ENCODE measurements around the gene ZBED5.
"Not testable (repeated sequence)": the region's sequence is repeated elsewhere in the genome, so short reads cannot be mapped to it uniquely, and the experiment has no call there.

ZBED5 gene

DNA sequence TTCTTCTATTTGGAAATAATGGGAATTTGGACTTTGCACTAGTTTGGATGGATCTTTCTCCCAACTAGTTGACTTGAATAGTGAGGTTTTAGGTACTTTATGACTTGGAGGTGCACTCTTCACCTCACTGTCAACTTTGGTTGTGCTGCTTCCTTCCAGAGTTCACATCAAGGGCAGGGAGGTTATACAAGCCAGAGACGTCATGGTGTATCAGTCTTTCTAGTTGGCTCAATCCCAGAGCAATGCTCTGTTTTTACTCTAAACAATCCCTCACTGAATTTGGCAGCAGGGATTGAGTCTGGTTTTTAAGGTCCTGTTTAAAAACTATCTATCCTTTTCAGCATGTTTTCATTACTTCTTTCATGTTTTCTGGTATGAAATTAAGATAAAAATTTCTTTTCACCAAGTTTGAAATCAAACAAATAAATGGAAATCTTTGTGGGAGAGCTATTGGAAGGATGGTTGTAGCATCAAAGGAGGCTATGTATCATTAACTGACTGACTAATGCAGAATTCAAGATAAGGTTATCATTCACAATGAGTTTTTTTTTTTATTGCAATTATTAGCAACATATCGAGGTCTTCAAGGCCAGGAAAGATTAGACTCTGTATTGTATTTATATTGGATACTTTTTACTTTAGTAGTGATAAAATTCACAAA, 28.0 kb upstream of the ZBED5 start:
- Histone ChIP-seq H3K27me3 (no peaks in the 10 kb centered on the region), H3K4me3 (ENCODE audit: low read depth, low read length) (no peak overlapping the region), H3K9me3 (no peaks in the 10 kb centered on the region), H3K36me3 (no peaks in the 10 kb centered on the region), H3K4me1 (peaks cover 7% of the 10 kb centered on the region)
- DNase-seq, result peak; percentile 42
- TF ChIP-seq, protein P1, sequence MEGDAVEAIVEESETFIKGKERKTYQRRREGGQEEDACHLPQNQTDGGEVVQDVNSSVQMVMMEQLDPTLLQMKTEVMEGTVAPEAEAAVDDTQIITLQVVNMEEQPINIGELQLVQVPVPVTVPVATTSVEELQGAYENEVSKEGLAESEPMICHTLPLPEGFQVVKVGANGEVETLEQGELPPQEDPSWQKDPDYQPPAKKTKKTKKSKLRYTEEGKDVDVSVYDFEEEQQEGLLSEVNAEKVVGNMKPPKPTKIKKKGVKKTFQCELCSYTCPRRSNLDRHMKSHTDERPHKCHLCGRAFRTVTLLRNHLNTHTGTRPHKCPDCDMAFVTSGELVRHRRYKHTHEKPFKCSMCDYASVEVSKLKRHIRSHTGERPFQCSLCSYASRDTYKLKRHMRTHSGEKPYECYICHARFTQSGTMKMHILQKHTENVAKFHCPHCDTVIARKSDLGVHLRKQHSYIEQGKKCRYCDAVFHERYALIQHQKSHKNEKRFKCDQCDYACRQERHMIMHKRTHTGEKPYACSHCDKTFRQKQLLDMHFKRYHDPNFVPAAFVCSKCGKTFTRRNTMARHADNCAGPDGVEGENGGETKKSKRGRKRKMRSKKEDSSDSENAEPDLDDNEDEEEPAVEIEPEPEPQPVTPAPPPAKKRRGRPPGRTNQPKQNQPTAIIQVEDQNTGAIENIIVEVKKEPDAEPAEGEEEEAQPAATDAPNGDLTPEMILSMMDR (IDR thresholded peaks at IDR 0.05; ENCODE audit: low read depth, low read length), result no peak

DNA sequence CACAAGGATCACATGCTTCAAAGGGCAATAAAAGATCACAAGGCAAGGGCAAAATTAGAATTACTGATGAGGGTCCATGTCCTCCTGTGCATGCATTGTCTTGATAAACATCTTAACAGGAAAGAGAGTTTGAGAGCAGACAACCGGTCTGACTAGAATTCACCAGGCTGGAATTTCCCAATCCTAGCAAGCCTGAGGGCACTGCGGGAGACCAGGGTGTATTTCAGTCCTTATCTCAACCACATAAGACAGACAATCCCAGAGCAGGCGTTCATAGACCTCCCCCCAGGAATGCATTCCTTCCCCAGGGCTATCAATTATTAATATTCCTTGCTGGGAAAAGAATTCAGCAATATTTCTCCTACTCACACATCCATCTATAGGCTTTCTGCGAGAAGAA, 26.4 kb upstream of the ZBED5 start:
- H3K4me3 ChIP-seq (ENCODE audit: low read depth, low read length); H3K27me3 ChIP-seq; H3K36me3 ChIP-seq; H3K4me1 ChIP-seq; H3K9me3 ChIP-seq: not testable (repeated sequence)
- peak; percentile 50 for DNase-seq

GRCh38 chr11:10881892-10882291, 24.0 kb upstream of the ZBED5 start:
- Histone ChIP-seq H3K9me3 (no peaks in the 10 kb centered on the region), H3K4me1 (peaks cover 7% of the 10 kb centered on the region), H3K4me3 (ENCODE audit: low read depth, low read length) (no peak overlapping the region), H3K27me3 (no peaks in the 10 kb centered on the region), H3K36me3 (no peaks in the 10 kb centered on the region)
- no peak for DNase-seq
- TF ChIP-seq, protein P1 (IDR thresholded peaks at IDR 0.05; ENCODE audit: low read depth, low read length), result no peak

DNA sequence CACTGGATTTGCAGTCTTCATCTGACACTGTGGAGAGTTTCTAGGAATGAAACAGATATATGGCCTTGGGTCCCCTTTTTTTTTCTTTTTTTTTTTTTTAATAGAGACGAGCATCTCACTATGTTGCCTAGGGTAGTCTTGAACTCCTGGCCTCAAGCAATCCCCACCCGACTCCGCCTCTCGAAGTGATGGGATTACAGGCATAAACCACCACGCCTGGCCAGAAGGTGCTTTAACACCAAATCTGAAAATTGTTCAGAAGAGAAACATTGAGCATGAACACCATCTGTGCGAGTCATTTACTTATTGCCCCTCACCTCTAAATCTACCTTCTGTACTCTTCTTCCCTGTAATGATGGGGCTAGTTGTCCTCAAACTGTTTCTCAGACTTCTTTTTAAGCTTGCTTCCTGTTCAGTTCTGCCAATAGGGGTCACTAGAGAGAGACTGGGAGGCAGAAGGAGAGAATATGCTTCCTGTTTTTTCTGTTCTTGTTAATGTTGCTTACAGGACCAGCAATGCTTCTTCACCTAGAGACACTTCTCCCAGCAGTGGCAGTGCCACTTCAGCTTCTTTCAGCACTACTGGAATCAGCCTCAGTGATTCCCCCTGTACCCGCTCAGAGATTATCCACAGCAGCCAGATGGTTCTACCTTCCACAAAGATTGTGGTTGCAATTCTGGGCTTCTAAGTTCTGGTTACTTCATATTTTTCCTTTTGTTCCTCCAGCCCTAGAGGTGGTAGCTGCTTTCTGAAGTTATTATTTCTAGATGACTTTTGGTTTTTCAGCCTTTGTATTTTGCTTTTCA, 20.8 kb upstream of the ZBED5 start:
- TF ChIP-seq, protein P1 (IDR thresholded peaks at IDR 0.05; ENCODE audit: low read depth, low read length), result peak; percentile 77
- DNase-seq, result no peak
- H3K9me3 ChIP-seq, result no peaks in the 10 kb centered on the region
- H3K36me3 ChIP-seq, result no peaks in the 10 kb centered on the region
- H3K4me3 ChIP-seq (ENCODE audit: low read depth, low read length), result no peak overlapping the region
- no peaks in the 10 kb centered on the region for H3K27me3 ChIP-seq
- H3K4me1 ChIP-seq, result no peaks in the 10 kb centered on the region

DNA sequence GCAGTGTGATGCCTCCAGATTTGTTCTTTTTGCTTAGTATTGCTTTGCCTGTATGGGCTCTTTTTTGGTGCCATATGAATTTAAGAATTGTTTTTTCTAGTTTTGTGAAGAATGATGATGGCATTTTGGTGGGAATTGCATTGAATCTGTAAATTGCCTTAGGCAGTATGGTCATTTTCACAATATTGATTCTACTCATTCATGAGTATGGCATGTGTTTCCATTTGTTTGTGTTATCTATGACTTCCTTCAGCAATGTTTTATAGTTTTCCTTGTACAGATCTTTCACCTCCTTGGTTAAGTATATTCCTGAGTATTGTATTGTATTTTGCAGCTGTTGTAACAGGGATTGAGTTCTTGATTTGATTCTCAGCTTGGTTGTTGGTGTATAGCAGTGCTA, 18.3 kb upstream of the ZBED5 start:
- no peaks in the 10 kb centered on the region for H3K4me1 ChIP-seq
- no peaks in the 10 kb centered on the region for H3K27me3 ChIP-seq
- no peak for DNase-seq
- TF ChIP-seq, protein P1 (IDR thresholded peaks at IDR 0.05; ENCODE audit: low read depth, low read length), result no peak
- no peaks in the 10 kb centered on the region for H3K9me3 ChIP-seq
- H3K36me3 ChIP-seq, result no peaks in the 10 kb centered on the region
- H3K4me3 ChIP-seq (ENCODE audit: low read depth, low read length), result no peak overlapping the region

DNA sequence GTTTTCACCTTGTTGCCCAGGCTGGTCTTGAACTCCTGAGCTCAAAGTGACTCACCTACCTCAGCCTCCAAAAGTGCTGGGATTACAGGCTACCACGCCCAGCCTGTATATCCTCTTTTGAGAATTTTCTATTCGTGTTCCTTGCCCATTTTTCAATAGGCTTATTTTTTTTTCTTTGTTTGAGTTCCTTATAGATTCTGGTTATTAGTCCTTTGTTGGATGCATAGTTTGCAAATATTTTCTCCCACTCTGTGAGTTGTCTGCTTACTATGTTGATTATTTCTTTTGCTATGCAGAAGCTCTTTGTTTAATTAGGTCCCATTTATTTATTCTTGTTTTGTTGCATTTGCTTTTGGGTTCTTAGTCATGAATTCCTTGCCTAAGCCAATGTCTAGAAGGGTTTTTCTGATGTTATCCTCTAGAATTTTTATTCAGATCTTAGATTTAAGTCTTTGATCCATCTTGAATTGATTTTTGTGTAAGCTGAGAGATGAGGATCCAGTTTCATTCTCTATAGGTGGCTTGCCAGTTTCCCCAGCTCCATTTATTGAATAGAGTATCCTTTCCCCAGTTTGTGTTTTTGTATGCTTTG, 17.7 kb upstream of the ZBED5 start:
- Histone ChIP-seq H3K9me3 (no peaks in the 10 kb centered on the region), H3K36me3 (no peaks in the 10 kb centered on the region), H3K27me3 (no peaks in the 10 kb centered on the region), H3K4me1 (no peaks in the 10 kb centered on the region), H3K4me3 (ENCODE audit: low read depth, low read length) (no peak overlapping the region)
- TF ChIP-seq, protein P1 (IDR thresholded peaks at IDR 0.05; ENCODE audit: low read depth, low read length), result no peak
- DNase-seq, result no peak

Data from BE2C (cell line).